K562 (cell line): ENCODE measurements around the gene HMGXB3. TPM values are rescaled to one million over a fixed set of nuclear protein-coding genes. Genes with fewer than 3 reads are reported as not detected.

Source experiments
- BRF1 ChIP-seq: IDR thresholded peaks from 3 replicates; pipeline ENCODE4 v1.6.1; 2011; ENCODE audit warnings: borderline replicate concordance, mild to moderate bottlenecking; ENCODE audit not compliant: insufficient read length; ENCODE audit errors: extremely low read depth
- CC2D1A ChIP-seq: fragments of 450-650 bp; IDR thresholded peaks from 2 replicates; pipeline ENCODE4 v1.6.1; 2017; ENCODE audit warnings: mild to moderate bottlenecking
- FOS ChIP-seq: IDR thresholded peaks from 3 replicates; pipeline ENCODE4 v1.6.1; 2011; ENCODE audit not compliant: insufficient read length; ENCODE audit errors: extremely low read depth
- GATAD2A ChIP-seq: fragments of 450-650 bp; IDR thresholded peaks from 2 replicates; pipeline ENCODE4 v1.6.1; 2017
- KDM1A ChIP-seq, 2 experiments: fragments of 450-650 bp; IDR thresholded peaks; 2 replicates each; pipeline ENCODE4 v1.6.1; 2016; ENCODE audit warnings: mild to moderate bottlenecking in 2 of 2
- KHSRP ChIP-seq: fragments of 450-650 bp; IDR thresholded peaks from 2 replicates; pipeline ENCODE4 v1.6.1; 2017
- PHF20 ChIP-seq: fragments of 450-650 bp; IDR thresholded peaks from 2 replicates; pipeline ENCODE4 v1.6.1; 2018; ENCODE audit not compliant: partially characterized antibody
- RBM34 ChIP-seq: fragments of 200-400 bp; formaldehyde crosslinking; IDR thresholded peaks from 2 replicates; pipeline ENCODE4 v1.6.1; 2018; ENCODE audit warnings: low read length, borderline replicate concordance; ENCODE audit not compliant: insufficient read depth
- SRSF9 ChIP-seq: fragments of 200-400 bp; formaldehyde crosslinking; IDR thresholded peaks from 2 replicates; pipeline ENCODE4 v1.6.1; 2017; ENCODE audit warnings: low read depth, low read length, borderline replicate concordance
- ZNF76 ChIP-seq: fragments of 250-450 bp; sonication (Bioruptor Pico); IDR thresholded peaks from 2 replicates; pipeline ENCODE4 v1.4.0; 2020; ENCODE audit warnings: mild to moderate bottlenecking, moderate library complexity, borderline replicate concordance
- polyA plus RNA-seq, 8 experiments: library from polyadenylated mRNA; depleted of rRNA in 4 of 8; stranded (reverse) in 5 of 8; unstranded in 3 of 8; fragments of >200 nt; fragmentation: Nextera tagmentation in 2 of 8; fragmentation: Illumina TruSeq in 1 of 8; extraction: Ambion mirVana in 2 of 8; extraction: Trizol in 1 of 8; gene quantifications; 2 replicates each; pipeline versions ENCODE4 v1.2.1 to v1.2.3, GENCODE V29; 2011 to 2014; ENCODE audit warnings: inconsistent platforms in 1 of 8, missing spikeins in 1 of 8
- total RNA-seq, 7 experiments: library from RNA; depleted of rRNA in 6 of 7; stranded (reverse); fragments of >200 nt in 6 of 7; fragmentation: Illumina TruSeq in 2 of 7; extraction: Trizol in 2 of 7; gene quantifications; 2 replicates each; pipeline versions ENCODE4 v1.2.1 to v1.2.3, GENCODE V29; 2011 to 2021; ENCODE audit warnings: low replicate concordance in 1 of 7
- TF ChIP-seq, protein P1 (sequence below): fragments of 450-650 bp; IDR thresholded peaks from 2 replicates; pipeline ENCODE4 v1.6.1; 2016; ENCODE audit warnings: low read depth
- TF ChIP-seq, protein P2 (sequence below): sonication (generic); formaldehyde crosslinking; IDR thresholded peaks from 2 replicates; pipeline ENCODE4 v1.5.0; 2020; ENCODE audit warnings: missing genetic modification reagents

The HMGXB3 gene
- total and polyA plus RNA-seq, 9 of the 15 experiments (the other 6 are each of a cell fraction or from before 2014, with no cell fraction given): 1.8 to 44.1 (median 32.2) TPM

DNA sequence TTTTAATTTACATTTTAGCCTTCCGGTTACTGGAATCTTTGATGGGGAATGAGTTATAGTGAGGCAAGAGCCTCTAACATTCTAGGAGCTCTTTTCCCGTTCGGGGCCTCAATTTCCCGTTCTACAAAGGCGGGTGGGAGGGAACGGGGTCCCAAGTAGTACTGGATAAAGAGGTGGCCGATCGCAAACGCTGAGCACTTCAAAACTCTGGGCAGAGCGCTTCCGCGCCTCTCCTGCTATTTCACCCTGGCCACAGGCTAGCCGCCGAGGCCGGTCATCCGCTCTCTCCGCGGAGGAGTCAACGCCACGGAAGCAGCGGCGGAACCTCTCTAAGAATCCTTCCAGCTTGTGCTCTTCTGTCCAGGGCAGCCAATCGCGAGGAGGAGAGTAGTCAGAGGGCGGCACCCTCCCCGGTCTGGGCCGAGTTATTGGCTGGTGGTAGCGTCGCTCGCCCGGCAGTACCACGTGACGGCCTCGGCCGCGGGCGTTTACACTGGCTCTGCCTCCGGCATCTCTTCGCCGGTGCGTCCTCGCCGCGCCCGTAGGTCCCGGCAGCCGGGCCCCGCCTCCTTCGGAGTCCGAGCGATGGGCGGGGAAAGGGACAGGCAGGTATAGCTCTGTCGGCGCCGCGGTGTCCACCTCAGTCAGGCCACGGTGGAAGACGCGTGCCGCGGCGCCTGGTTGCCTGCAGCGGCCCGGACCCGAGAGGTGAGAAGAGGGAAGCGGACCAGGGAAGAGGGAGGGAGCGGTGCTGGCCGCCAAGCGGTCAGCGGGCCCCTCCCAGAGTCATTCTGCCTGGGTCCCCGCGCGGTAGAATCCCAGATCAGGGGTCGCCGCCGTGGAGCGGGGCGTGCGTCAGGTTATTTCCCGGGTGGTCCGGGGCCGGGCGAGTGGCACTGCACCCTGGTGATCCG lies 40.0 kb upstream of the HMGXB3 start, which contains the start of gene SLC26A2 (continued):
- TF ChIP-seq, protein P1, sequence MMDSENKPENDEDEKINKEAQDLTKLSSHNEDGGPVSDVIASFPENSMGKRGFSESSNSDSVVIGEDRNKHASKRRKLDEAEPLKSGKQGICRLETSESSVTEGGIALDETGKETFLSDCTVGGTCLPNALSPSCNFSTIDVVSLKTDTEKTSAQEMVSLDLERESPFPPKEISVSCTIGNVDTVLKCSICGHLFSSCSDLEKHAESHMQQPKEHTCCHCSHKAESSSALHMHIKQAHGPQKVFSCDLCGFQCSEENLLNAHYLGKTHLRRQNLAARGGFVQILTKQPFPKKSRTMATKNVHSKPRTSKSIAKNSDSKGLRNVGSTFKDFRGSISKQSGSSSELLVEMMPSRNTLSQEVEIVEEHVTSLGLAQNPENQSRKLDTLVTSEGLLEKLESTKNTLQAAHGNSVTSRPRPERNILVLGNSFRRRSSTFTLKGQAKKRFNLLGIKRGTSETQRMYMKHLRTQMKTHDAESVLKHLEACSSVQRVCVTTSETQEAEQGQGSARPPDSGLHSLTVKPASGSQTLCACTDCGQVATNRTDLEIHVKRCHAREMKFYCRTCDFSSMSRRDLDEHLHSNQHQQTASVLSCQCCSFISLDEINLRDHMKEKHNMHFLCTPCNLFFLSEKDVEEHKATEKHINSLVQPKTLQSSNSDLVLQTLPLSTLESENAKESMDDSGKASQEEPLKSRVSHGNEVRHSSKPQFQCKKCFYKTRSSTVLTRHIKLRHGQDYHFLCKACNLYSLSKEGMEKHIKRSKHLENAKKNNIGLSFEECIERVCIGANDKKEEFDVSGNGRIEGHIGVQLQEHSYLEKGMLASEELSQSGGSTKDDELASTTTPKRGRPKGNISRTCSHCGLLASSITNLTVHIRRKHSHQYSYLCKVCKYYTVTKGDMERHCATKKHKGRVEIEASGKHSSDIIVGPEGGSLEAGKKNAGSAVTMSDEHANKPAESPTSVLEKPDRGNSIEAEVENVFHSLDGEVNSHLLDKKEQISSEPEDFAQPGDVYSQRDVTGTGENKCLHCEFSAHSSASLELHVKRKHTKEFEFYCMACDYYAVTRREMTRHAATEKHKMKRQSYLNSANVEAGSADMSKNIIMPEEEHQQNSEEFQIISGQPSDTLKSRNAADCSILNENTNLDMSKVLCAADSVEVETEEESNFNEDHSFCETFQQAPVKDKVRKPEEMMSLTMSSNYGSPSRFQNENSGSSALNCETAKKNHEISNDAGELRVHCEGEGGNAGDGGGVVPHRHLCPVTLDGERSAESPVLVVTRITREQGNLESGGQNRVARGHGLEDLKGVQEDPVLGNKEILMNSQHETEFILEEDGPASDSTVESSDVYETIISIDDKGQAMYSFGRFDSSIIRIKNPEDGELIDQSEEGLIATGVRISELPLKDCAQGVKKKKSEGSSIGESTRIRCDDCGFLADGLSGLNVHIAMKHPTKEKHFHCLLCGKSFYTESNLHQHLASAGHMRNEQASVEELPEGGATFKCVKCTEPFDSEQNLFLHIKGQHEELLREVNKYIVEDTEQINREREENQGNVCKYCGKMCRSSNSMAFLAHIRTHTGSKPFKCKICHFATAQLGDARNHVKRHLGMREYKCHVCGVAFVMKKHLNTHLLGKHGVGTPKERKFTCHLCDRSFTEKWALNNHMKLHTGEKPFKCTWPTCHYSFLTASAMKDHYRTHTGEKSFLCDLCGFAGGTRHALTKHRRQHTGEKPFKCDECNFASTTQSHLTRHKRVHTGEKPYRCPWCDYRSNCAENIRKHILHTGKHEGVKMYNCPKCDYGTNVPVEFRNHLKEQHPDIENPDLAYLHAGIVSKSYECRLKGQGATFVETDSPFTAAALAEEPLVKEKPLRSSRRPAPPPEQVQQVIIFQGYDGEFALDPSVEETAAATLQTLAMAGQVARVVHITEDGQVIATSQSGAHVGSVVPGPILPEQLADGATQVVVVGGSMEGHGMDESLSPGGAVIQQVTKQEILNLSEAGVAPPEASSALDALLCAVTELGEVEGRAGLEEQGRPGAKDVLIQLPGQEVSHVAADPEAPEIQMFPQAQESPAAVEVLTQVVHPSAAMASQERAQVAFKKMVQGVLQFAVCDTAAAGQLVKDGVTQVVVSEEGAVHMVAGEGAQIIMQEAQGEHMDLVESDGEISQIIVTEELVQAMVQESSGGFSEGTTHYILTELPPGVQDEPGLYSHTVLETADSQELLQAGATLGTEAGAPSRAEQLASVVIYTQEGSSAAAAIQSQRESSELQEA: no peak
- no peak for TF ChIP-seq GATAD2A
- no peak for TF ChIP-seq KDM1A (IDR thresholded peaks at IDR 0.05)
- TF ChIP-seq SRSF9: no peak
- no peak for TF ChIP-seq RBM34
- peak; percentile 98 for TF ChIP-seq FOS
- no peak for TF ChIP-seq BRF1
- TF ChIP-seq KHSRP: no peak
- peak; percentile 62 for TF ChIP-seq PHF20
- no peak for TF ChIP-seq CC2D1A
- TF ChIP-seq, protein P2, sequence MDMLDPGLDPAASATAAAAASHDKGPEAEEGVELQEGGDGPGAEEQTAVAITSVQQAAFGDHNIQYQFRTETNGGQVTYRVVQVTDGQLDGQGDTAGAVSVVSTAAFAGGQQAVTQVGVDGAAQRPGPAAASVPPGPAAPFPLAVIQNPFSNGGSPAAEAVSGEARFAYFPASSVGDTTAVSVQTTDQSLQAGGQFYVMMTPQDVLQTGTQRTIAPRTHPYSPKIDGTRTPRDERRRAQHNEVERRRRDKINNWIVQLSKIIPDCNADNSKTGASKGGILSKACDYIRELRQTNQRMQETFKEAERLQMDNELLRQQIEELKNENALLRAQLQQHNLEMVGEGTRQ (CRISPR knock-in tag): peak; percentile 99
- no peak for TF ChIP-seq ZNF76
